GM18519 (cell line): ENCODE measurements around the gene FOXD4L1.
"Not testable (repeated sequence)": the region's sequence is repeated elsewhere in the genome, so short reads cannot be mapped to it uniquely, and the experiment has no call there.

ENCODE experiments used
- ATAC-seq: cut with Tn5 transposase; IDR thresholded peaks from one replicate; pipeline ENCODE4 v1.9.1; 2021; ENCODE audit warnings: mild to moderate bottlenecking, moderate library complexity; ENCODE audit not compliant: unreplicated experiment, low FRiP score

Gene FOXD4L1

GRCh38 chr2:113521492-113521891 lies 23.0 kb downstream of the FOXD4L1 start:
- not testable (repeated sequence) for ATAC-seq

- ATAC-seq = not testable (repeated sequence)
These were observed 26.5 kb downstream of the FOXD4L1 start for GRCh38 chr2:113524986-113525385.

- ATAC-seq = peak; percentile 67
These were observed 29.0 kb downstream of the FOXD4L1 start for GRCh38 chr2:113527350-113528045.

- not testable (repeated sequence) for ATAC-seq
These were observed 29.7 kb downstream of the FOXD4L1 start for GRCh38 chr2:113528126-113528525.

GRCh38 chr2:113528904-113529303 lies 30.4 kb downstream of the FOXD4L1 start:
- ATAC-seq = not testable (repeated sequence)

- not testable (repeated sequence) for ATAC-seq
These were observed 34.5 kb downstream of the FOXD4L1 start for GRCh38 chr2:113532991-113533390.

GRCh38 chr2:113536573-113536972 lies 38.1 kb downstream of the FOXD4L1 start:
- not testable (repeated sequence) for ATAC-seq

- ATAC-seq = not testable (repeated sequence)
These were observed 42.4 kb downstream of the FOXD4L1 start for GRCh38 chr2:113540834-113541203.

GRCh38 chr2:113541204-113541975 lies 42.9 kb downstream of the FOXD4L1 start:
- not testable (repeated sequence) for ATAC-seq

GRCh38 chr2:113541976-113542485 lies 43.6 kb downstream of the FOXD4L1 start:
- not testable (repeated sequence) for ATAC-seq

GRCh38 chr2:113542529-113542928 lies 44.1 kb downstream of the FOXD4L1 start:
- ATAC-seq = not testable (repeated sequence)
